GM21360 (cell line): Measurements from ENCODE around the gene UVSSA.

Experiments
- ATAC-seq: cut with Tn5 transposase; IDR thresholded peaks from one replicate; pipeline ENCODE4 v1.9.1; 2021; ENCODE audit warnings: mild to moderate bottlenecking, moderate library complexity; ENCODE audit not compliant: unreplicated experiment

Gene UVSSA

GRCh38 chr4:1373892-1374705, 27.1 kb downstream of the UVSSA start:
- no peak for ATAC-seq

GRCh38 chr4:1374706-1375045, 27.7 kb downstream of the UVSSA start:
- no peak for ATAC-seq

- ATAC-seq: no peak
These were observed 28.2 kb downstream of the UVSSA start for GRCh38 chr4:1375051-1375721.

- no peak for ATAC-seq
These were observed 28.8 kb downstream of the UVSSA start for GRCh38 chr4:1375761-1376322.

GRCh38 chr4:1376391-1376840, 29.4 kb downstream of the UVSSA start:
- ATAC-seq: no peak

DNA sequence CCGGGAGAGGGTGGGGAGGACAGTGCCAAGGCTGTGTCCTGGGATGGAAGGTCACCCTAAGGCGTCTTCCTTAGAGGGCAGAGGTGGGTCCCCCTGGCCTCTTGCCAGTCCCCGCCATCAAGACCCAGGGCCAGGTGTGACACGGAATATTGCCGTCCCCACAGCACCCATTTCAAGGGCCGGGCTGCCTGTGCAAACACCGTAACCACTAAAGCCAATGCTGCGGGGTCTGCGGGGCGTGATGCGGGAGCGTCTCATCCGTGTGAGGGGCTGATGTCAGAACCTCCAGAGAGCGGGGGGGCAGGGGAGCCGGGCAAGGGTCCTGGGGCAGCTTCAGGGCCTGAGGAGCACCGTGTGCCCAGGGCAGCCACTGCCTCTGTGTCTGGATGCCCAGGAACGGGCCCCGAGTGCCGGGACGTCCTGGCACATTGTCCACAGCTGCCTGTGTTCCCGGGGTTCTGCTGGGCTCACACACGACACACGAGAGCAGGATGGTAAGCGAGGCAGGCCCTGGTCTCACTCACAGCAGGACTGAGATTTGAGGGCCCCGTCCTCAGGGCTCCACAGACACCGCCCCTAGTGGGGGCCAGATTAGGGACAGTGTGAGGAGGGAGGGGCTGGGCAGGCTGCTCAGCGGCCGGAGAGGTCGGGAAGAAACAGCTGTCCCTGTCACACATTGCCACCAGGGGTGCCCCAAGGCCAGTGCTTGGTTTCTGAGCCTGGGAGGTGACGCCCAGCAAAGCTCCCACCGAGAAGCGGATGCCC, 30.0 kb downstream of the UVSSA start:
- ATAC-seq: no peak

DNA sequence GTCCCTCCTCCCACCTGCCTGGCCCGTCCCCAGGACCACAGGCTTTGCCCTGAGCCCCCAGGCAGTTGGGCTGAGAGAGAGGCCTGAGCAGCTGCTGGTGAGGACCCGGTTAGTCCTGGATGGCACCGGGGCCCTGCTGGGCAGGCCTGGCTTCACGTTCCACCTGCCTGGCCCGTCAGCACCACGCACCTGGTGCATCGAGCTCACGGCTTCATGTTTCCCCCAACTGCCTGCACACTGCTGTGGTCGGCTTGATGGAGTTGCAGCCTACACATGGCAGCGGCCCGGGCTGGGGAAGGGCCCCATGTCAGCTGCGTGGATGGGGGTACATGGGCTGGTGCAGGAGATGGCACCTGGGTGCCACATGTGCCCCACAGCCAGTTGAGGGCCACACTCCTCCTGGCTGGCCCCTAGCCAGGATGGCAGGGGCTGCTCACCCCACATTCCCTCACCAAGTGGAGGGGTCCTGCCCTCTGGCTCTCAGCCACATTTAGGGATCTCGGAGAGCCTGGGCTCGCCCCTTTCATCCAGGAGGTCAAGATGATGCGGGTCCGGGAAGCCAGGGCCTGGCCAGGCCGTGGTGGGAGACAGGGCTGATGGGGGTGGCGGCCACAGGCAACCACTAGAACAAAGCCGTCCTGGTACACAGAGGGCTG, 30.7 kb downstream of the UVSSA start:
- no peak for ATAC-seq

DNA sequence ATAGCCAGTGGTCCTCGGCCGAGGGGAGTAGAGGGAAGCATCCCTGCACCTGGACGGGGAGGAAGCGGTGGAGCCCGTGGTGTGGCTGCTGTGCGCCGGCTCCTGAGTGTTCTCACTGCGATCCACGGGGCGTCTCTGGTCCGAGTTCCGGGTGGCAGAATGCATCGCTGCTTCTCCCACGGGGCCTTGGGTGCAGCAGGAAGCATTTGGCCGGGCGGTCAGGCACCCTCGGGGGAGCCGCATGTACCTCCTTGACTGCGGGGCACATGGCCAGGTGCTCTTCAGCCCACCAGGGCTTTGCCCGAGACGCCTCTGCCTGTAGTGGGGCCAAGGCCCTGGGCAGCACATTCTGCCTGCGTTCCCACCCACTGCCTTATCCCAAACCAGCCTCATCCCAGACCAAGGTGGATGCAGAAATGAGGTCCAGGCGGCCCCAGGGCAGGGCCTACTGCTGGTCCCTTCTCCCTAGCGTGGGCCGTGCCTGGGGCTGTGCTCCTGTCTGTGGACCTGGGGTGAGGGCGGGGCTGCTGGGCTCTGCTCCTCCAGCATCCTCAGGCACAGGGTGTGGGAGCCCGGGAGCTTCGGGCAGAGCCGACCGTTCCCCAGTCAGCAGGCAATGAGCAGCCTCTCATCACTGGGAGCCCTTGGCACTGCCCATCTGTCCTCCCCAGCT, 31.7 kb downstream of the UVSSA start:
- ATAC-seq: no peak

DNA sequence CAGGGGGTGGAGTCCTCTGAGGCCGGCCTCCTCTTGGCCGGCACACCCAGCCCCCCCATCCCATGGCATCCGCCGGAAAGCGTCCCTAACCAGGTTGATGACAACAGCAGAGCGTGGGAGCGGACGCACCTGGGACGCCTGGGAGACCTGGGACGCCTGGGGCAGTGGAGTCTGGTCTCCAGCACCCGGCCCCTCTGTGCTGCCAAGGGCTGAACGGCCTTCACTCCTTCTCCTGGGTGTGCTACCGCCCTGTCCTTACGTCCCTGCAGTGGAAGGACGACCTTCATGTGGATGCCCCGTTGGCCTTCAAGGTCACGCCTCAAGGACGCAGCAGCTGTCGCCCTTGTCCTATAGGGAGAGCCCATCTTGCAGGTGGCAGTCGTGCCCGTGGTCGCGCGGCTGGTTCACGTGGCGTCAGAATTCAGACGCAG, 32.4 kb downstream of the UVSSA start:
- no peak for ATAC-seq

DNA sequence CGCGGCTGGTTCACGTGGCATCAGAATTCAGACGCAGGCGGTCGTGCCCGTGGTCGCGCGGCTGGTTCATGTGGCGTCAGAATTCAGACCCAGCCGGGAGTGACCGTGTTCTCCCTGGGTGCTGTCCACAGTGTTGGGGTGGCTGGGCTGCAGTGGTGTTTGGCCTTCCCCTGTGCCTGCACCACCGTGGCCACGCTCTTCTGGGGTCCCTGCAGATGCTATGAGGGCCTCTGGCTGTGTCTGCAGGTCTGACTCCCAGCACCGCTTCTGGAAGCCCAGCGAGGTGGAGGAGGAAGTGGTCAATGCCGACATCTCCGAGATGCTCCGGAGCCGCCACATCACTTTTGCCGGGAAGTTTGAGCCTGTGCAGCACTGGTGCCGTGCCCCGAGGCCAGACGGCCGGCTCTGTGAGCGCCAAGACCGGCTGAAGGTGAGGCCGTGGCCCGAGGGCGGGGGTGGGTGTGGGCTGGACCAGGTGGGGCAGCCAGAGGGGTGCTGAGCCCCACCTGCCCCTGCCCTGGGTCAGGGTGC, 32.9 kb downstream of the UVSSA start:
- no peak for ATAC-seq

GRCh38 chr4:1380368-1381151, 33.6 kb downstream of the UVSSA start:
- no peak for ATAC-seq

- ATAC-seq: no peak
These were observed 34.2 kb downstream of the UVSSA start for GRCh38 chr4:1381181-1381621.

DNA sequence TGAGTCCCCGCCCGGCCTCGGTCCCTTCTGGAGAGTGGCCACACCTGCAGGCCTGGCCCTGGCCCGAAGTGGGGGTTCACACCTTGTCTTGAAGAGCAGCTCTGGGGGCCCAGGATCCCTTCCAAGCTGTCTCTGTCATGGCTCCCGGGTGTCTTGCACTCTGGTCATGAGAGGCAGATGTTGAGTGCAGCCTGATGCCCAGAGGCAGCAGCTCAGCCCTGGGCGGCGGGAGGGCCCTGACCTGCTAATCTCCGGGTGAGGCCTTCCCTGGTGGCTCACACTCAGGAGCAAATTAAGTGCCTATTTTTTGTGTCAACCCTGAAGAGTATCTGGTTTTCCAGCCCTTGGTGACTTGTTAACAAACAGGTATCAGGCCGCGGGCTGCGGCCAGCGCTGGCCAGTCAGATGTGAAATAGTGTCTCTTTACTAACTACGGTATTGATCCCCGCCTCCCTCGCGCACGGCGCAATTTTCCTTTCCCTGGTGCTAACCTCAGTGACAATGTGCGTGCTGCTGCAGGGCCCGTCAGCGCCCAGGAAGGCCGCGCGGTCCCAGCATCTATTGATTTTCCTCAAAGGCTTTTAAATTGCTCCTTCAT, 35.0 kb downstream of the UVSSA start:
- no peak for ATAC-seq

DNA sequence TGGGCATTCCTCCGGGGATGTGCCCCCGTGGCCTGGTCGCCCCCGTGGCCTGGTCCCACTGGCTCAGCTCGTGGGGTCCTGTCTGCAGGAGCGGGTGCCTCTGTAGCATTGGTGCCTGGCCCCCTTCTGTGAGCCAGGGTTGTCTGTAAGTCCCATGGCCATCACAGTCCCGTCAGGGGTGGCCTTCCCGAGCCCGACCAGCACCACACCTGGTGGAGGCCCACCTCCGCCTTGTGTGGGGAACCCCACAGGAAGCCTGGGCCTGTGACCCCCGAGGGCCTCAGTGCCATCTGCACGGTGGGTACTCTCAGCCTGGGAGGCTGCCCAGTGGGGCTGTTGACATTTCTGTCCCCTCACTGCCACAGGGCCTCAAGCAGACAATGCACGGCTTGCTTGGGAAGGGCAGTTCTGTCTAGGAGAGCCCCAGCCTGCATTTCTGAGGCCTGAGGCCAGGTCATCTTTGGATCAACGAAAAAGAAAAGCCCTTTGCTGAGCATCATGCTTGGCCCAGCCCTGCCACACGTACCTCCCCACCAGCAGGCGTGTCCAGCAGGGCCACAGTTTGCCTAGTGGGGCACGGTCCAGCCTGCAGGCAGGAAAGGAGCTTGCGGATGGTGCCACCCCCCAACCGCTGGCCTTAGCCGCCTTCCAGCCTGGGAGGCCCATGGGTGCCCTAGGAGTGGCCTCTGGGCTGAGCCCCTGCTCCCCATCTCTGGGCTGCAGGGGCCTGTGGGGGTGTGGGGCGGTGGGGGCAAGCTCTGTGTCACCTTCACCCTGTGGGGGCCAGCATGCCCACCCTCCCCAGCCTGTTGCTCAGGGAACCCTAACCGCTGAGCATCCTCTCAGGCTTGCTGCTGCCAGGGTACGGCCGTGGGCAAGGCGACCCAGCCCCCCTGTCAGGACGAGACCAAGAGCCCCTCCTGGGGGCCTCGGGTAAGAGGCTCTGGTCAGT, 36.0 kb downstream of the UVSSA start:
- ATAC-seq: no peak

DNA sequence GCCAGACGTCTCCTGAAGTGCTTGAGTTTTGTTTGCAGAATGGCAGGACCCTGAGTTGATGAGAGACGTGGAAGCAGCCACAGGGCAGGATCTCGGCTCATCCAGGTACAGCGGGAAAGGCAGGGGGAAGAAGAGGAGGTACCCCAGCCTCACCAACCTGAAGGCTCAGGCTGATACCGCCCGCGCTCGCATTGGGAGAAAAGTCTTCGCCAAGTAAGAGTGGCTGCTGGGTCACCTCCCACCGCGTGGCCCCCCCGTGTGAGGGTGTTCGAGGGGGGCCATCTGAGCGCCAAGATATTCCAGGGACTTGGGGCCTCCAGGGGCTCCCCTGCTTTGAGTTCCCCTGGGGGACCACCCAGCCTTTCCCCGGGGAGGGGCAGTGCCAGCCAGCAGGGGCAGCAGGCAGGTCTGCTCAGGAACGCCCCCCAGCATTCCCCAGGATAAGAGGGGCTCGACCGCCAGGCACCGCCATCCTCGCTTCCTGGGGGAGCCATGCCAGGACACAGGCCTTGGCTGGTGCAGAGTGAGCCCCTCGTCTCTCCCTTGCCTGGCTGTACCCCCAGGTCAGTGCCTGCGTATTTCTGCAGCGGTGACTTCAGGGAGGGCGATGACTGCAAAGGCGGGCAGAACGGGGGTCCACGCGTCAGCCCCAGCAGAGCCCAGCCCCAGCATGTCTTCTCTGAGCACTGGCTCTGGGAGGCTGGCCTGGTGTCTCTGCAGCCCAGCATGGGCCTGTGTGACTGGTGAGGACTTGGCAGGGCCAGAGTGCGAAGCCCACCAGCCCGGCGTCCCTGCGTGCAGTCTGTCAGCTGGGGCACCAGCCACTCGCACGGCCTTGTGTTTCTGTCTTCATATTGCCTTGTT, 37.0 kb downstream of the UVSSA start:
- ATAC-seq: no peak

DNA sequence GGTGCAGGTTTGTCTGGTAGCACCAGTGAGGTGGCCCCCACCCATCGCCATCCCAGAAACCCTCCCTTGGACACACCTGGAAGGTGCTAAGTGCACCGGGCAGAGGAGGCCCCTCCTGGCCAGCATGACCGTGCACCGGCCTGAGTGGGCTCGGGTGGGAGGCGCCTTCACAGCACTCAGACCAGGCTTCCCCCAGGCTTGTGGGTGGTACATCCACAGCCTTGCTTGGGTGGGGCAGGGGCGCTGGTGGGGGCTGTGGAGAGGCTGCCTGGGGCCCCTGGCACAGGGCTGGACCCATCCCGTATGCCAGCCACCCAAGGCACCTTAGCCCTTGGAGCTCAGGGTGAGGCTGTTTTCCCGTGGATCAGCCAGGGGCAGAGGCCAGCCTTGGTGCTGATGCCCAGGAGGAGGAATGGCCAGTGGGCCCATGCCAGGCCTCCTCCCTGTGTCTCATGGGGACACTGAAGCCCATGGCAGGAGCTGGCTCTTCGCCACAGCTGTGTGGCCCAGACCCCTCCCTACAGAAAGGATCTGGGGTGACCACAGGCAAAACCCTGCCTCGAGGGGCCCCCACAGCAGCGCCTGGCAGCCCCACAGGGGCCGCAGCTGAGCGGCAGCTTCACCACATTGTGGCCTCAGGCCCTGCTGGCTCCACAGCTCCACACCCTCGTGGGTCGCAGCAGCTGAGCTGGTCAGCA, 37.8 kb downstream of the UVSSA start:
- no peak for ATAC-seq
